GM18526 (cell line): ENCODE results near the gene DCAF8.

ENCODE experiments used
- POLR2A ChIP-seq: IDR thresholded peaks from 3 replicates; pipeline ENCODE4 v1.6.1; 2011; ENCODE audit not compliant: insufficient read length; ENCODE audit errors: extremely low read depth

Gene DCAF8

DNA sequence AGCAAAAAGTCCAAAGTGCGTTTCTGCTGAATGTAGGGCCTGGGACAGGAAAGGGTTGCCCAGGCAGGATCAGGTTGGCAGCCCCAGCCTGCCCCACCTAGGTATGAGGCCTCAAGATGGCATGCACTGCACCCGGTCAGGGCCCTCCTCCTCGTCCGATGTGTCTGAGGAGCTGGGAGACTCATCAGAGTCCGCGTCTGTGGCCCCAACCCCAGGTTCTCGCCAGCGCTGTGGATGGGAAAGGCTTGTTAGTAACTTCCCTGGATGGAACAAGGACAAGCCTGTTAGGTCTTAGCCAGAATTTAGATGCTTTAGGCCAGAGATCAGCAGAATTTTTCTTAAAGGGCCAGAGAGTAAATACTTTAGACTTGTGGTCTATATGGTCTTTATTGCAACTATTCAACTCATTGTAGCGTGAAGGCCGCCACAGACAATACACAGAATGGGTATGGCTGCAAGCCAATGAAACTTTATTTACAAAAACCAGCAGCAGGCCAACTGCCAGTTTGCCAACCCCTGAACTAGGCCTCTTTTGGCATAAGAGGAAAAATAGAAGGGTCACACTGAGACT, 44.8 kb downstream of the DCAF8 start:
- peak; percentile 10 for TF ChIP-seq POLR2A

DNA sequence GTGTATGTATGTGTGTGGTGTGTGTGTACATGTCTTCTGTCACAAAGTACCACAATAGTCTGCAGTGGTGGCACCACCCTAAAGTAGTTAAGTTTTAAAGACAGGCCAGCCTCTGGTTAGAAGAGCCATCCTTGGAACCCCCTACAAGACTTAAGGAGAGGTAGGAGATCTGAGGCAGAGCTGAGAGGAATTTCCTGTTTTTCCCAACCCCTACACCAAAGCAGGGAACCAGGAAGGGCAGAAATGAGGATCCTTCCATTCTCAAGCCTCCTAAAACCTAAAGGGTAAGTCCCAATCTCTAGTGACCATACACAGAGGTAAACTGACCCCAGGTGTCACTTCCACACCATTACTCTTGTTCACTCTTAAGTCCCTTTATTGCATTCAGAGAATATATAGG, 46.0 kb downstream of the DCAF8 start:
- no peak for TF ChIP-seq POLR2A

DNA sequence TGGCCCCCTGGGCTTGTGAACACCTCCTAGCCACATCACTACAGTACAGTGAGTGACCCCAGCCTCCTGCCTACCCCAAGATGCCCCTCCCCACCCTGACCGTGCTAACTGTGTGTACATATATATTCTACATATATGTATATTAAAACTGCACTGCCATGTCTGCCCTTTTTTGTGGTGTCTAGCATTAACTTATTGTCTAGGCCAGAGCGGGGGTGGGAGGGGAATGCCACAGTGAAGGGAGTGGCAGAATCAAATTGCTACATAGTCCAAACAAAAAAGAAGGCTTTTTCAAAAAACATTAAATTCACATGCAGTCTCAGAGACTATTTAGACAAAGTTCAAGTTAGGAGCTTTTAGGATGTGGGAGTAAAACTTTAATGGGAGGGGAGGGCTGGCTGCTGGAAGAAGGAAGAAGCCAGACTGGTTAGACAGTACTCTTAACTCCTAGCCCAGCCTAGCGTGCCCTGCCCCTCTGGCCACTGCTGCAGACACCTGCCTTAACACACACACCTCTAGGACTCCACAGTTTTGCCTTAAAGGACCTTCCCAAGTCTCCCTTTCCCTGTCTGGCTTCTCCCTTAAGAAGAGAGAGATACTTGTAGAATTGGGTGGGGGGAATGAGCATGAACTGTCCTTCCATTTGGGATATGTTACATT, 47.7 kb downstream of the DCAF8 start:
- no peak for TF ChIP-seq POLR2A

DNA sequence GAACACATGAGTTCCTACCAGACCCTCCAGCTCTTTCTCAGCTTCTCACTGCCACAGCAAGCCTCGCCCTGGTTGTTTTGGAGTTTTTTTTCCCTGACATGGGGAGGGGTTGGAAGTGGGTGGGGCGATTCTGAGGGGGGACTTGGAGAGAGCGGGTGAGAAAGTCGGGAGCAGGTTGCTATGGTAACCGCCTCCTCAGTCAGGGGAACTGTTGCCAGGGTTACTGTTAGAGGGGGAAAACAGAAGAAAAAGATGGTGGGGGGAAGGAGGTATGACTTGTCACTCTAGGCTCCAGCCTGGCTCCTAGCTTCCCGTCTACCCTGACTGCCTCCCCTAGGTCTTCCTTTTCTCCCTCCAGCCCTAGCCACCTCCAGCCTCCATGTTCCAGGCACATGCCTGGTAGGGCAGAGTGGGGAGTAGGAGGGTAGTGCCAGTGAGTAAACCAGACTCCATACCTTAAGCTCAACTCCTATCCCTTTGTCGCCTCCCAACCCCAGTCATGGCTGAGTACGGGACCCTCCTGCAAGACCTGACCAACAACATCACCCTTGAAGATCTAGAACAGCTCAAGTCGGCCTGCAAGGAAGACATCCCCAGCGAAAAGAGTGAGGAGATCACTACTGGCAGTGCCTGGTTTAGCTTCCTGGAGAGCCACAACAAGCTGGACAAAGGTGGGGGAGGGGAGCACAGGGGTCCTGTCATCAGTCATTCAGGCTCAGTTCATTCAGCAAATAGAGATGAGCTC, 51.1 kb downstream of the DCAF8 start:
- no peak for TF ChIP-seq POLR2A

DNA sequence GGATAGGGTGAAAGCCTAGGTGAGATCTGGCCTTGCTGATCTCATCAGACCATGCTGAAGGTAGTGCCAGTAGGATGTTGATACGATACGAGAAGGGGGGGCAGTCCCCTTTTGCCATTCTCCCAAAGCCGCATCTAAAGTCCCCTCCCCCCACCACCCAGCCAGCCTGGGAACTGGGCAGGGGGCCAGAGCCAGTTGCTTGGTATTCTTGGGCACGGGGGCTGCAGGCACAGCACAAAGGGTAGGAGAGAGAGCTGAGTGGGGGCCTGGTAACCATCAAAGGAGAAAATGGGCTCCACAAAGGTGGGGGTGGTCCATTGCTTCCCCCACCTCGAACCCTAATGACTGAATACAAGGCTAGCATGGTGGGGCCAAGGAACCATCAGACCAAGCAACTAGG, 51.8 kb downstream of the DCAF8 start:
- TF ChIP-seq POLR2A, result no peak

DNA sequence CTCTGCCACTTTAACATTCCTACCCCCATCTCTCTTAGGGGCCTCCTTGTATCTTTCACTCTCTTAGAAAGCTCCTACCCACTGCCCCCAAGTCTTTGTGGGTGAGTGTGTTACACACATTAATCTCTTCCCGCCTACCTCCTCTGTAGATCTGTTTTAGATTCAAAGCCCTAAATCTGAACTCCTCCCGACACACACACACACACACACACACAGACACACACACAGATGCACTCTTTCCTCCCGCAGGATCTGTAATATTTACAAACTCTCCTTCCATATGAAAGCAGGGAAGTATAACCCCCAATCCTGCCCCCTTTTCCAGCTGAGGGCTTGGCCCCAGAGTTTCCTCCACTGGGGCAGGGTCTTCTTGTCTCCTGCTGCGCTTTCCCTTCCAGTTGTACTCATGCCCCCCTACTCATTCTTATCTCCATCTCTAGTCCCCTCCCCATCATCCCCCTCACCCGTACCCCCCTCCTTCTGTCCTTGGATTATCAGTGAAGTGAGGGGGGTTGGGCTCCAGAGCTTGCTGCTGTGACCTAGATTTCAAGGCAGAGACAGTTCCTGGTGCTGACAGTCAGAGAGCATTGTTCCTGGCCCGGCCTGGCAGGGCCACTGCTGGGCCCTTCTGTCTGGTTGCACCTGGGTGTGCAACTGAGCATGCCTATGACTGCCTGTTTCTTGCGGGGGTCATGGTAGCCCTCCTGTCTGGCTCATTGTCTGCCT, 52.9 kb downstream of the DCAF8 start:
- TF ChIP-seq POLR2A, result no peak

DNA sequence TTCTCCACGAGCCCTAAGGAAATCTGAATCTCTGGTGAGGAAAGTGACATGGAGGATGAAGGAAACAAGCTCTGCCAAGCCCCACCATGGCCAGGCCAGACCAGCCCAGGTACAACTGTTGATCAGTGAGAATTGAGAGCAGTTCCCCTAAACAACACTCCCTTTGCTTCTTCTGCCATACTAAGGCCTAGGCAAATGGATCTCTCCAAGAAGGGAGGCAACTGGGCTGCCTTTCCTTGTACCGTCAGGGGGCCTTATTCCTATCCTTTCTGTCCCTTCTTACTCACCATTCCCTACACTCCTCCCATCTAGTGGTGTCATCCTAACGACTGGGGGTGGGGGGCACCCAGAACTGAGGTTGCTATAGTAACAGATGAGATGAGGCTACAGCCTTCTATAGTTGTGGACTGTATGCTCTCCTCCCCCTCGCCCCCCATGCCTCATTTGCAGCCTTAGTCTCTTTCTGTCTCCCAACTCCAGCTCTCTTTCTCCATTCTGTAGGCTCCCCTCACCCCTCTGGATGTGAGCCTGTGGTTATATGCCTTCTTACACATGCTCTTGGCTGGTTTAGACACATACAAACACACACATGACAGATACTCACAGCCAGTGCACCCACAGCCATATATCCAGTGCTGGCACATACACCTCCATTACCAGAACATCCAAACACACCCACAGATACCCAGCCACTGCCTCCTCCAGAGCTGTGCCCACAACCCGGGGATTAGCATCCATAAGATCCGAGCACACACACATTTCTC, 53.6 kb downstream of the DCAF8 start:
- TF ChIP-seq POLR2A, result no peak

DNA sequence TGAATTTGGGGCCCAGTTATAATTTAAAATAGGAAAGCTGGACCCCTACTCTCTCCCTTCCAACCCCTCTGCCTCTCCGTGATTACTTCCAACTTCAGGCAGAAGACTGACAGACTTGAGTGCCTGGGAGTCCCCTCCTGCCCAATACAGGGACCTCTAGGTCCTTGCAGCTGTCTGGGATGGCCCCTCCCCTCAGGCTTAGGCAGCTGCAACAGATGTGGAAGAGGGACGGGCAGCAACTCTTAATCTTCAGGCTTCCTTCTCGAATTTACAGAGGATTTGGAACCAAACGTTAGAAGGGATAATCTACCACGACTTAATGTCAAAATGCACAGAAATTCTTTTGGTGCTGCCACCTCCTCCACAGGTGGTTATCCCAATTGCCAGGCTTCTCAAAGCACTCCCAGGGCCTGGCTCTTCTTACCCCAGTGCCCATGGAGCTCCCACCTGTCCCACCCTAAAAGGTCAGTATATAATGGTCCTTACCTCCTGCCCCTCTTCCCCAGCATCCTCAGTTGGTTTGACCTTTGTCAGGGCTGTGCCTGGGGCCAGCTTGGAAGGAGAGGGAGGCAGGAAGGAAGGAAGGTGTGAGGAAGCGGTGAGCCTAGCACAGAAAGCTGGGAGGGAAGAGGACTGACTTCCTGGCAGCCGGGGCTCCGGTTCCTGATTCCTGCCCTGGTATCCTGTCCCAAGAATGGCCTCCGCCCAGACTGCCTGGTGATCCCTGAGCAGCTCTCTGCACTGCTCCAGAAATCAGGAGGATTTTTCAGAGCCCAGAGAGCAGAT, 54.4 kb downstream of the DCAF8 start:
- no peak for TF ChIP-seq POLR2A

DNA sequence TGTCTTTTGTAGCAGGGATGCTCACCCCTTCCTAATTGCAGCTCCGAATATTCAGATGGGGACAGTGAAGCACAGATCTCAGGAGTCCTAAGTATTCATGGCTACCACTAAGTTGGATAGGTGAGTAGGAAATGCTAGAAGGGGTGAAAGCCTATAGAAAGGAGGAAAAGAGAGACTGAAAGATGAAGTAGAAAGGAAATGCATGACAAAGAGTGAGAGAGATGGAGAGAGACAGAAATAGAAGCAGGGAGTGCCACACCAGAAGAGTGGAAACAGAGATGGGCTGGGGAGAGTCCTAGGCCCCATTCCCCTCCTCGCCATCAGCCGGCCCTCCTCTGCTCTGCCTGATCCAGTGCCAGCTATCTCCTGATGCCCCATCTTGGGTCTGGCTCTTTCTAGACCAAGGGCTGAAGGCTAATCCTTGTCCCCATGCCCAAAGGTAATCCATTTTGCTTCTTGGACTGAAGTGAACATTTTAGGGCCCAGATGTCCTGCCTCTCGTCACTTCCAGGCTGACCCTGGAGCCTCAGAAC, 55.2 kb downstream of the DCAF8 start:
- TF ChIP-seq POLR2A, result no peak

DNA sequence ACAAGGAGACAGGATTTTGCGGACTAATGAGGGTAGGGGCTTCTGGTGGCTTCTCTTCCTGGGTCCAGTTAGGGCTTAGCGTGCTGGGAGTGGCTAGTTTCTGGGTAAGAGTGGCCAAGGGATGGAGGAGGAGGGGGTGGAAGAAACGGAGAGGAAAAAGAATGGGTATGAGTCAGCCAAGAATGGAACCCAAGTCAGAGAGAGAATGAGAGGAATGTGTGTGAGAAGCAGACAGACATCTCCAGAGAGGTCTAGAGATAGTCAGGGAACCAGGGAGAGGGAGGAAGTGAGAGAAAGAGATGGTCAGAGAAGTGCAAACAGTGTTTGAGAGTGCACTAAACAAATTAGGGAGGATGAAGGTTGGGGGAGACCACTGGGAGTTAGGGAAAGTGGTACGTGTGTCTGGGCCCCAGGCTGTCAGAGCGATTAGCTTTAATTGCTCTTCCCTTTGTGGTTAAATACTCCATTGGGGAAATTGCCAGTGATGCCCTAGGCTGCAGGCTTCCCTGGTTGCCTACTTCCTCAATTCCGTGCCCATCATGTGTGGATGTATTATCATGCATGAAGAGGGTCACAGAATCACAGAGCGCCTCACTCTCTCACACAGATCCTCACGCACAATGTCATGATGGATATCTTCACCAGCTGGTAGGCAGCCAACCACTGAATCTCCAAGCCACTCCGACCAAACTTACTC, 55.8 kb downstream of the DCAF8 start:
- TF ChIP-seq POLR2A, result no peak

DNA sequence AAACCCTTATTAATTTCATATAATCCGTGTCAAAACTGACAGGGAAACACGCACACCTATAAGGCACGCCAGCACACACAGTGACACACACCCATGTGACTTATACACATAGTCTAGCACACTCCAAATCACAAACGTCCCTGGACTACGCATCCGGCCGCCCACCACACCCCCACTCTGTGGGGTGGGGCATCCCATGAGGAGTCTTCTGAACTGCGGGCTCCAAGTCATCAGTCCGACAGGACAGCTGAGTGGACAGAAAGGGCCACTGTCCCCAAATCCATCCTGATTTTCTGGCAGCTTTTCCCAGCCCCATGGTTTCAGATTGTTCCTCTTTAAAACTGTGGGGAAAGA, 56.3 kb downstream of the DCAF8 start:
- TF ChIP-seq POLR2A, result no peak

DNA sequence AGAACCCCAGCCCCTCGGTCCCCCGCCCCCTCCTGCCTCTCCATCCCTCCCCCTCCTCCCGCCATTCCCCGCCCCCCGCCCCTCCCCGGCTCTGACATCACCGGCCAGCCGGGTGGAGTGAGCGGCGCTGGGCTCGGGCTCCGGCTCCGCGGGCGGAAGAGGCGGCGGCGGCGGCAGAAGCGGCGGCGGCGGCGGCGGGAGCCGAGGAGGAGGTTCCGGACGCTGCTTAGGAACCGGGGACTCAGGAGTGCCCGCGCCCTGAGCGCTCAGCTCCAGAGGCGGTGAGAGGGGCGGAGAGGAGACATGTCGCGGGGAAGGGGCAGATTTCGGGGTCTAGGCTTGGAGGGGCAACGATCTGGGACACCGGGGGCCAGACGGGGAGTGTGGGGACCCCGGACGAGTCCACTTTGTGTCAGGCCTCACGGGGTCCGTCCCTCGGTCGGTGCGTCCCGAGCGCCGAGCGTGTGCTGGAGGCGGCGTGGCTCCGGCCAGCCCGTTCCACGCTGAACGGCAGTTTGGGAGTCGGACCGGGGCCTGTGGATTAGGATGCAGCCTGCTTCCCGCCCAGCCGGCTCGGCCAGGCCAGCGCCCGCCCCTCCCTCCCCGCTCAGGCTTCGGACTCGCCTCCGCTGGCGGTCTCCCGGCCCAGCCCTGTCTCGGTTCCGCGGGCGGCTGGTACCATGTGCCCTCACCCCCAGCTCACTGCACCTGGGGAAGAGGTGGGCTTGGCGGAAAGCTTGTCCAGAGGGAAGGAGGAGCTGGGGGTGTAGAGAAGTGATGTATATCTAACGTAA, 56.9 kb downstream of the DCAF8 start, which contains the start of gene PEA15:
Gene PEA15 (plus strand): TSS at position 143 of the 794 bp plus-strand sequence. CDS start 6,161 bp downstream, outside the sequence.
- TF ChIP-seq POLR2A, result peak; percentile 53

DNA sequence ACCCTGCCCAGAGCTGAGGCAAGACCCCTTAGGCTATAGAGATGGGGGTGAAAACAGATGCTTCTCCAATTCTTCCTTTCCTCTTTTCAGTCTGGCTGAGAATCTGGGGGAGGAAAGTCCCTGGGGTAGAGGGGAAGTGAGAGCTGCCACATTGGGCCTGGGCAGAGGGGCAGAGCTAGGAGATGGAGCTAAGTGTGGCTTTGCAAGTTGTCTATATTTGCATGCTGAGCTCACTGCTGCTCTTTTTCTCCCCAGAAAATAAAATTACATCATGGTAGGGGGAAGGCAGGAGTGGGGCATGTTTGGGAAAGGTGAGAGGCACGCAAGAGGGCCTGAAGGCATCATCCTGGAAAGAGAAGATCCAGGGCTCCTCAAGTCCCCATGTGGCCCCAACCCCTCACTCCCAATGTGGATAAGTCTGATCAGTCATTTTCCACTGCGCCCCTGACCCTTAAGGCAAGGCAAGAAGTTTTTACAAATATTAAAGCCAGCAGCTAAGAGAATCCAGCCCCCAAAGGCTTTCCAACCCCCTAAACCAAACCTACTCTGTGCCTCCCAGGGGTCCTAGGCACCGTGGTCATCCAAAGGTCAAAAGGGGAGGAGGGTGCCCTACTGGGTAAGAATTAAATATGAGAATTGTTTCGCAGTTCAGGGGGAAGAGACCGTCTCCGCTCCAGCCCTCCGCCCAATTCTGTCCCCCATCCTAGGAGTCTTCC, 57.7 kb downstream of the DCAF8 start:
- TF ChIP-seq POLR2A, result peak; percentile 17
